Breast epithelium (tissue), 3 donors: ENCODE results near the gene GRM1.

Source experiments
- POLR2A ChIP-seq: fragments of 450-650 bp; IDR thresholded peaks from one replicate; pipeline ENCODE4 v1.6.1; 2016; ENCODE audit warnings: antibody characterized with exemption, mild to moderate bottlenecking, moderate library complexity
- TF ChIP-seq, protein P1 (sequence below), 3 donors: fragments of 450-650 bp; IDR thresholded peaks; one replicate each; pipeline ENCODE4 v1.5.1; 2016 to 2017; ENCODE audit warnings: antibody characterized with exemption in 3 of 3, mild to moderate bottlenecking in 3 of 3, moderate library complexity in 3 of 3

DNA sequence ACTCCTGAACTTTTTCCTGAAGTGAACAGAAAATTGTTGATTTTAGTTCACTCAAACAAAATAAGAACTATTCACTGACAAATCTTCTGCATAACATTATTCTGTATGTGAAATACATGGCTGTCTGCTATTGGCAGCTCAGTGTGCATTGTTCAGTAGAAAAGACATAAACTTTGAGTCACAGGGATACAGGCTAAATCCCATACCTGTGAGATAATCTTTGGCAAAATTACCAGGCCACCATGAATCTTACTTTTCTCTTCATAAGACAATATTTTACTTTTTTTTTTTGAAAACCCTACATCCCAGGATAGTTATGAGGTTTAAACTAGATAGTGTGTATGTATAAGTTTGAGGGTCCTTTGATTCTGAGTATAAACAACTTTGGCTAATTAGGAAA, 224.8 kb downstream of the GRM1 start:
- no peak for TF ChIP-seq POLR2A
- TF ChIP-seq, protein P1, sequence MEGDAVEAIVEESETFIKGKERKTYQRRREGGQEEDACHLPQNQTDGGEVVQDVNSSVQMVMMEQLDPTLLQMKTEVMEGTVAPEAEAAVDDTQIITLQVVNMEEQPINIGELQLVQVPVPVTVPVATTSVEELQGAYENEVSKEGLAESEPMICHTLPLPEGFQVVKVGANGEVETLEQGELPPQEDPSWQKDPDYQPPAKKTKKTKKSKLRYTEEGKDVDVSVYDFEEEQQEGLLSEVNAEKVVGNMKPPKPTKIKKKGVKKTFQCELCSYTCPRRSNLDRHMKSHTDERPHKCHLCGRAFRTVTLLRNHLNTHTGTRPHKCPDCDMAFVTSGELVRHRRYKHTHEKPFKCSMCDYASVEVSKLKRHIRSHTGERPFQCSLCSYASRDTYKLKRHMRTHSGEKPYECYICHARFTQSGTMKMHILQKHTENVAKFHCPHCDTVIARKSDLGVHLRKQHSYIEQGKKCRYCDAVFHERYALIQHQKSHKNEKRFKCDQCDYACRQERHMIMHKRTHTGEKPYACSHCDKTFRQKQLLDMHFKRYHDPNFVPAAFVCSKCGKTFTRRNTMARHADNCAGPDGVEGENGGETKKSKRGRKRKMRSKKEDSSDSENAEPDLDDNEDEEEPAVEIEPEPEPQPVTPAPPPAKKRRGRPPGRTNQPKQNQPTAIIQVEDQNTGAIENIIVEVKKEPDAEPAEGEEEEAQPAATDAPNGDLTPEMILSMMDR (IDR thresholded peaks at IDR 0.05), result no peak
